Psoas muscle (tissue), 7 donors: ENCODE data around the gene KRABD2.
A peak's percentile ranks its signal among the peaks of the same experiment; 100 is the strongest.

ENCODE experiments used
- ATAC-seq, 4 donors: fragments of 200-7000 bp; cut with Tn5 transposase; one replicate each; pipeline ENCODE4 v1.9.1; 2020; ENCODE audit warnings: moderate library complexity in 3 of 4, mild to moderate bottlenecking in 2 of 4
- DNase-seq, 2 donors: peaks; one replicate each; pipeline ENCODE4 v3.0.0-alpha.2; 2020
- H3K27ac ChIP-seq: fragments of 200-600 bp; one replicate; pipeline ENCODE4 v1.8.0; 2022
- H3K27me3 ChIP-seq, 3 donors: fragments of 200-600 bp in 1 of 3; one replicate each; pipeline versions ENCODE4 v1.6.1 to v1.8.0; 2013 to 2022; ENCODE audit warnings: low read length in 2 of 3, mild to moderate bottlenecking in 2 of 3, moderate library complexity in 1 of 3; ENCODE audit not compliant: insufficient read depth in 3 of 3
- H3K36me3 ChIP-seq, 2 donors: fragments of 200-600 bp in 1 of 2; one replicate each; pipeline versions ENCODE4 v1.6.1 to v1.8.0; 2013 to 2022; ENCODE audit warnings: low read depth in 1 of 2, mild to moderate bottlenecking in 1 of 2, moderate library complexity in 1 of 2; ENCODE audit not compliant: insufficient read depth in 1 of 2
- H3K4me1 ChIP-seq: fragments of 200-600 bp; one replicate; pipeline ENCODE4 v1.8.0; 2022
- H3K4me3 ChIP-seq: fragments of 200-600 bp; one replicate; pipeline ENCODE4 v1.8.0; 2022; ENCODE audit warnings: mild to moderate bottlenecking
- H3K9me3 ChIP-seq: fragments of 200-600 bp; one replicate; pipeline ENCODE4 v1.8.0; 2022
- WGBS, 3 donors: extraction: QIAGEN DNeasy Blood & Tissue Kit; methylation state at CpG; one replicate each; pipeline versions ENCODE4 v1.1.6 to v1.1.7; 2013; 5-methylcytosine and 5-hydroxymethylcytosine counted together
- intact Hi-C, 2 donors: fragments of 100-400 bp; cut with DNase I; formaldehyde crosslinking; loops; one replicate each; pipeline versions ENCODE4 v1.11.0 to v1.14.2; 2022
- TF ChIP-seq, protein P1 (sequence below): fragments of 200-600 bp; IDR thresholded peaks from one replicate; pipeline ENCODE4 v1.8.0; 2022; ENCODE audit warnings: antibody characterized with exemption
- donor health status: healthy with polysubstance abuse.
- donor health status: DM: no; HTN: no; CAD: no; lungs with moderate emphysema.
- donor health status: Bipolar disorder and iron deficiency.
- donor health status: healthy.
- donor health status: DM: yes; HTN: yes; CAD: no.
- donor health status: DM: no; HTN: no; CAD: no.
- donor health status: DM: yes; HTN: yes; CAD: no.

Gene KRABD2

GRCh38 chr17:8368193-8368592, 8.3 kb downstream of the KRABD2 start:
- TF ChIP-seq, protein P1, sequence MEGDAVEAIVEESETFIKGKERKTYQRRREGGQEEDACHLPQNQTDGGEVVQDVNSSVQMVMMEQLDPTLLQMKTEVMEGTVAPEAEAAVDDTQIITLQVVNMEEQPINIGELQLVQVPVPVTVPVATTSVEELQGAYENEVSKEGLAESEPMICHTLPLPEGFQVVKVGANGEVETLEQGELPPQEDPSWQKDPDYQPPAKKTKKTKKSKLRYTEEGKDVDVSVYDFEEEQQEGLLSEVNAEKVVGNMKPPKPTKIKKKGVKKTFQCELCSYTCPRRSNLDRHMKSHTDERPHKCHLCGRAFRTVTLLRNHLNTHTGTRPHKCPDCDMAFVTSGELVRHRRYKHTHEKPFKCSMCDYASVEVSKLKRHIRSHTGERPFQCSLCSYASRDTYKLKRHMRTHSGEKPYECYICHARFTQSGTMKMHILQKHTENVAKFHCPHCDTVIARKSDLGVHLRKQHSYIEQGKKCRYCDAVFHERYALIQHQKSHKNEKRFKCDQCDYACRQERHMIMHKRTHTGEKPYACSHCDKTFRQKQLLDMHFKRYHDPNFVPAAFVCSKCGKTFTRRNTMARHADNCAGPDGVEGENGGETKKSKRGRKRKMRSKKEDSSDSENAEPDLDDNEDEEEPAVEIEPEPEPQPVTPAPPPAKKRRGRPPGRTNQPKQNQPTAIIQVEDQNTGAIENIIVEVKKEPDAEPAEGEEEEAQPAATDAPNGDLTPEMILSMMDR = no peak
- H3K27ac ChIP-seq = peak overlapping the region; percentile 23
- no peaks in the 10 kb centered on the region for H3K9me3 ChIP-seq
- intact Hi-C loops = loop anchor here in 1 of 2 donors (10.0 kb wide), 1 partner anchor 113 kb away; no protein-coding TSS in a partner anchor
- DNase-seq (no peak), ATAC-seq (no peak)
- 90 to 96% (median 91%) methylated on average over 3 of the region's 3 CpGs for WGBS, 3 donors
- H3K27me3 ChIP-seq = no peaks in the 10 kb centered on the region
- H3K4me1 ChIP-seq = peaks cover 29% of the 10 kb centered on the region
- H3K4me3 ChIP-seq = no peak overlapping the region
- peaks cover 5 to 23% of the 10 kb centered on the region in 2 donors for H3K36me3 ChIP-seq

- no peaks in the 10 kb centered on the region for H3K9me3 ChIP-seq
- ATAC-seq (peak in 2 of 4 donors; percentile 49 to 62), DNase-seq (no peak)
- H3K36me3 ChIP-seq = peaks cover 5 to 23% of the 10 kb centered on the region in 2 donors
- 42 to 63% (median 48%) methylated on average over 2 of the region's 2 CpGs for WGBS, 3 donors
- intact Hi-C loops = loop anchor here in 1 of 2 donors (10.0 kb wide), 1 partner anchor 111 kb away; no protein-coding TSS in a partner anchor
- H3K4me1 ChIP-seq = peaks cover 34% of the 10 kb centered on the region
- H3K27ac ChIP-seq = peak overlapping the region; percentile 58
- TF ChIP-seq, protein P1 = no peak
- no peaks in the 10 kb centered on the region for H3K27me3 ChIP-seq
- H3K4me3 ChIP-seq = no peak overlapping the region
Observed at GRCh38 chr17:8366231-8366630, 10.3 kb downstream of the KRABD2 start.

- TF ChIP-seq, protein P1 = no peak
- DNase-seq (no peak), ATAC-seq (peak; percentile 23 to 52 (median 36))
- intact Hi-C loops = loop anchor here in 1 of 2 donors (10.0 kb wide), 1 partner anchor 110 kb away; no protein-coding TSS in a partner anchor
- WGBS, 3 donors = 41 to 68% (median 64%) methylated on average over 1 of the region's 1 CpG
- Histone ChIP-seq H3K4me3 (no peak overlapping the region), H3K36me3 (peaks cover 5 to 23% of the 10 kb centered on the region in 2 donors), H3K9me3 (no peaks in the 10 kb centered on the region), H3K27me3 (no peaks in the 10 kb centered on the region), H3K4me1 (peaks cover 29% of the 10 kb centered on the region), H3K27ac (peak overlapping the region; percentile 58)
Observed at GRCh38 chr17:8365143-8365542, 11.4 kb downstream of the KRABD2 start.

GRCh38 chr17:8362651-8363332, 13.7 kb downstream of the KRABD2 start:
- H3K4me3 ChIP-seq = no peak overlapping the region
- peaks cover 0 to 7% of the 10 kb centered on the region in 2 donors for H3K36me3 ChIP-seq
- peaks cover 38% of the 10 kb centered on the region for H3K4me1 ChIP-seq
- H3K27me3 ChIP-seq = no peaks in the 10 kb centered on the region
- intact Hi-C loops = loop anchor here in 1 of 2 donors (10.0 kb wide), 1 partner anchor 108 kb away; no protein-coding TSS in a partner anchor
- ATAC-seq (peak; percentile 51 to 82 (median 68)), DNase-seq (no peak)
- peak overlapping the region; percentile 76 for H3K27ac ChIP-seq
- TF ChIP-seq, protein P1 = no peak
- WGBS, 3 donors = 36 to 72% (median 42%) methylated on average over 4 of the region's 4 CpGs
- no peaks in the 10 kb centered on the region for H3K9me3 ChIP-seq
